Measurements from ENCODE around the gene EXOC1L. TPM values are rescaled to one million over a fixed set of nuclear protein-coding genes. Genes with fewer than 3 reads are reported as not detected.

Gene EXOC1L
- total and polyA plus RNA-seq, 2 donors (not counting 1 experiment from before 2014, with no cell fraction given): not detected

DNA sequence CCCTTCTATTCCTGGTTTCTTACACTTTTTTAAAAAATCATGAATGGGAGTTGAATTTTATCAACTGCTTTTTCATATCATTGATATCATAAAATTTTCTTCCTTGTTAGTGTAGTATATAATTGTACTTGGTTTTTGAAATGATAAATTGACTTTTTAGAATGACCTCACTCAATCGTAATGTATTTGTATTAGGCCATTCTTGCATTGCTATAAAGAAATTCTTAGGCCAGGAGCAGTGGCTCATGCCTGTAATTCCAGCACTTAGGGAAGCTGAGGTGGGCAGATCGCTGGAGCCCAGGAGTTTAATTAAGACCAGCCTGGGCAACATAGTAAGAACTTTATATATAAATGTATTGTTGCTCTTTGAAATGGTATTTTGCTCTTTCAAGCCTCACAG, 40.1 kb downstream of the EXOC1L start:
- H3K9ac ChIP-seq (ENCODE audit: low read length): no peak overlapping the region
- peaks cover 20% of the 10 kb centered on the region for H3K79me2 ChIP-seq (ENCODE audit: control insufficient read depth, insufficient read depth, low read length)
- H3K4me2 ChIP-seq (replicated peaks; ENCODE audit: low read depth, low read length, poor library complexity, severe bottlenecking): no peak overlapping the region
- H3K27ac Mint-ChIP-seq: no peak overlapping the region
- H3K27me3 ChIP-seq (replicated peaks in 1 of 4; ENCODE audit: control extremely low read depth in 1 of 4, control insufficient read depth in 3 of 4, insufficient read depth in 4 of 4, low read length in 3 of 4): no peaks in the 10 kb centered on the region
- ChIA-PET CTCF (no interaction called here), POLR2A (no interaction called here)
- peaks cover 6% of the 10 kb centered on the region for H3K4me1 Mint-ChIP-seq
- H3K36me3 ChIP-seq (replicated peaks in 1 of 2; ENCODE audit: control extremely low read depth in 1 of 2, control insufficient read depth in 1 of 2, extremely low read depth in 1 of 2, insufficient read depth in 2 of 2, low read length in 1 of 2): peaks cover 17 to 45% of the 10 kb centered on the region in 2 experiments
- H3K27me3 Mint-ChIP-seq: no peaks in the 10 kb centered on the region
- WGBS (ENCODE audit: insufficient coverage): no CpG with 5 or more reads among the region's 2 CpGs
- H3K9me3 ChIP-seq (ENCODE audit: control extremely low read depth in 1 of 3, control insufficient read depth in 2 of 3, insufficient read depth in 1 of 3, low read length in 2 of 3): no peaks in the 10 kb centered on the region
- no peak overlapping the region for H3K4me3 Mint-ChIP-seq
- peaks cover 7% of the 10 kb centered on the region for H4K20me1 ChIP-seq (ENCODE audit: control insufficient read depth, insufficient read depth, low read length, poor library complexity, severe bottlenecking)
- no peak overlapping the region for H3K27ac ChIP-seq (ENCODE audit: low read length in 2 of 2)
- ATAC-seq (ENCODE audit: low read depth): no peak
- H3K4me1 ChIP-seq (ENCODE audit: control insufficient read depth in 2 of 2, insufficient read depth in 2 of 2, low read length in 2 of 2): peaks cover 0 to 5% of the 10 kb centered on the region in 2 donors
- no peak for DNase-seq
- TF ChIP-seq, protein P1, sequence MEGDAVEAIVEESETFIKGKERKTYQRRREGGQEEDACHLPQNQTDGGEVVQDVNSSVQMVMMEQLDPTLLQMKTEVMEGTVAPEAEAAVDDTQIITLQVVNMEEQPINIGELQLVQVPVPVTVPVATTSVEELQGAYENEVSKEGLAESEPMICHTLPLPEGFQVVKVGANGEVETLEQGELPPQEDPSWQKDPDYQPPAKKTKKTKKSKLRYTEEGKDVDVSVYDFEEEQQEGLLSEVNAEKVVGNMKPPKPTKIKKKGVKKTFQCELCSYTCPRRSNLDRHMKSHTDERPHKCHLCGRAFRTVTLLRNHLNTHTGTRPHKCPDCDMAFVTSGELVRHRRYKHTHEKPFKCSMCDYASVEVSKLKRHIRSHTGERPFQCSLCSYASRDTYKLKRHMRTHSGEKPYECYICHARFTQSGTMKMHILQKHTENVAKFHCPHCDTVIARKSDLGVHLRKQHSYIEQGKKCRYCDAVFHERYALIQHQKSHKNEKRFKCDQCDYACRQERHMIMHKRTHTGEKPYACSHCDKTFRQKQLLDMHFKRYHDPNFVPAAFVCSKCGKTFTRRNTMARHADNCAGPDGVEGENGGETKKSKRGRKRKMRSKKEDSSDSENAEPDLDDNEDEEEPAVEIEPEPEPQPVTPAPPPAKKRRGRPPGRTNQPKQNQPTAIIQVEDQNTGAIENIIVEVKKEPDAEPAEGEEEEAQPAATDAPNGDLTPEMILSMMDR (IDR thresholded peaks at IDR 0.05): no peak
- no peak for TF ChIP-seq EZH2 (IDR thresholded peaks at IDR 0.05; ENCODE audit: borderline replicate concordance, insufficient read depth, low read depth, low read length, poor library complexity, severe bottlenecking)
- H2AFZ ChIP-seq (ENCODE audit: insufficient read depth, low read depth, low read length, poor library complexity, severe bottlenecking): no peak overlapping the region
- intact Hi-C loops (cut with micrococcal nuclease): loop anchor here (10.0 kb wide), 1 partner anchor 605 kb away; the partner anchor contains the start of gene SRP72
- H3K9me3 Mint-ChIP-seq (ENCODE audit: insufficient read depth): no peaks in the 10 kb centered on the region
- H3K4me3 ChIP-seq (ENCODE audit: control extremely low read depth in 1 of 5, extremely low read depth in 1 of 5, insufficient read depth in 1 of 5, low read depth in 2 of 5, low read length in 4 of 5): no peak overlapping the region

DNA sequence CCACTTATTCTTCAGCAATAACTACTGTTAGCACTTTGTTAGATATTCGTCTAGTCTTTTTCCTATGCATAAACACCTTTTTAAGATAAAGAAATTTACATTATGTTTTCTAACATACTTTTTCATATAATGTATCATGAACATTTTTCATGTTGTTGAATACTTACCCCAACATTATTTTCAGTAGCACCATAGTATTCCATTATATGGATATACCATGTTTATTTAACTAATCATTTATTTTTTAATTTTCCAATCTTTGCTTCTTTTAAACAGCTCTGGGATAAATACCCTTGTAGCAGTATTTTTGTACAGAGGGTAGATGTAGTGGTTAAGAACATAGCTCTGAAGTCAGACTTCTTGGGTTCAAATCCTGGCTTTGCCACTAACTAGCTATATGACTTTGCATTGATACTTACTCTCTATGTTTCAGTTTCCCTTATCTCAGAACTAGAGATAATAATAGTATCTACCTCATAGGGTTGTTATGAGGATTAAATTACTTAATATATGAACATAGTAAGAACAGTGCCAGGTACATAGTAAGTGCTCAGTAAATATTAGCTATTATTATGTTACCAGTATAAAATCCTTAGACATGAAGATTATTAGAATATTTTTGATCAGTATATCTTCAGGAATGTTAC, 45.1 kb downstream of the EXOC1L start:
- Mint-ChIP-seq H3K4me3 (no peak overlapping the region), H3K4me1 (peaks cover 4% of the 10 kb centered on the region), H3K27me3 (no peaks in the 10 kb centered on the region), H3K27ac (no peak overlapping the region), H3K9me3 (ENCODE audit: insufficient read depth) (no peaks in the 10 kb centered on the region)
- TF ChIP-seq, protein P1 (IDR thresholded peaks at IDR 0.05): no peak
- H3K9me3 ChIP-seq (ENCODE audit: control extremely low read depth in 1 of 3, control insufficient read depth in 2 of 3, insufficient read depth in 1 of 3, low read length in 2 of 3): no peaks in the 10 kb centered on the region
- H3K4me3 ChIP-seq (ENCODE audit: control extremely low read depth in 1 of 5, extremely low read depth in 1 of 5, insufficient read depth in 1 of 5, low read depth in 2 of 5, low read length in 4 of 5): no peak overlapping the region
- H3K4me1 ChIP-seq (ENCODE audit: control insufficient read depth in 2 of 2, insufficient read depth in 2 of 2, low read length in 2 of 2): peaks cover 0 to 4% of the 10 kb centered on the region in 2 donors
- ChIA-PET CTCF (interaction anchor here (0.6 to 3.1 kb wide), 5 partner anchors 15 to 552 kb away, joined by 3 to 12 read pairs (median 3); partner anchors contain the start of gene SRD5A3), POLR2A (no interaction called here)
- intact Hi-C loops (cut with micrococcal nuclease): loop anchor here (5.0 kb wide), 1 partner anchor 322 kb away; no protein-coding TSS in a partner anchor
- ATAC-seq (ENCODE audit: low read depth): no peak
- H3K79me2 ChIP-seq (ENCODE audit: control insufficient read depth, insufficient read depth, low read length): no peaks in the 10 kb centered on the region
- WGBS (ENCODE audit: insufficient coverage): no CpG with 5 or more reads among the region's 1 CpG
- H4K20me1 ChIP-seq (ENCODE audit: control insufficient read depth, insufficient read depth, low read length, poor library complexity, severe bottlenecking): peaks cover 11% of the 10 kb centered on the region
- H3K27ac ChIP-seq (ENCODE audit: low read length in 2 of 2): no peak overlapping the region
- H2AFZ ChIP-seq (ENCODE audit: insufficient read depth, low read depth, low read length, poor library complexity, severe bottlenecking): no peak overlapping the region
- no peak overlapping the region for H3K9ac ChIP-seq (ENCODE audit: low read length)
- H3K36me3 ChIP-seq (replicated peaks in 1 of 2; ENCODE audit: control extremely low read depth in 1 of 2, control insufficient read depth in 1 of 2, extremely low read depth in 1 of 2, insufficient read depth in 2 of 2, low read length in 1 of 2): peaks cover 24 to 54% of the 10 kb centered on the region in 2 experiments
- H3K27me3 ChIP-seq (replicated peaks in 1 of 4; ENCODE audit: control extremely low read depth in 1 of 4, control insufficient read depth in 3 of 4, insufficient read depth in 4 of 4, low read length in 3 of 4): no peaks in the 10 kb centered on the region
- DNase-seq: no peak
- H3K4me2 ChIP-seq (replicated peaks; ENCODE audit: low read depth, low read length, poor library complexity, severe bottlenecking): no peak overlapping the region
